RWPE1 (cell line): ENCODE measurements around the gene USP6NL.

Experiments
- CTCF ChIA-PET: fragments of 350-600 bp; sonication (Branson Sonifier 250); formaldehyde crosslinking; extraction: SDS; loops from one replicate; lab custom pipeline; 2021; lab: Yijun Ruan, JAX
- POLR2A ChIA-PET: fragments of 400-600 bp; formaldehyde crosslinking; extraction: SDS; loops from one replicate; lab custom pipeline; 2020; ENCODE audit warnings: antibody characterized with exemption; ENCODE audit not compliant: low non-redundant PET; lab: Yijun Ruan, JAX
- DNase-seq: peaks from one replicate; pipeline ENCODE4 v3.0.0; 2012; ENCODE audit warnings: low spot score
- H3K27ac ChIP-seq: fragments of 450-650 bp; 2 replicates; pipeline ENCODE4 v1.5.1; 2017
- TF ChIP-seq, protein P1 (sequence below): fragments of 450-650 bp; conservative IDR thresholded peaks from 2 replicates; pipeline ENCODE4 v1.5.1; 2017; ENCODE audit warnings: low read depth, mild to moderate bottlenecking

The USP6NL gene

DNA sequence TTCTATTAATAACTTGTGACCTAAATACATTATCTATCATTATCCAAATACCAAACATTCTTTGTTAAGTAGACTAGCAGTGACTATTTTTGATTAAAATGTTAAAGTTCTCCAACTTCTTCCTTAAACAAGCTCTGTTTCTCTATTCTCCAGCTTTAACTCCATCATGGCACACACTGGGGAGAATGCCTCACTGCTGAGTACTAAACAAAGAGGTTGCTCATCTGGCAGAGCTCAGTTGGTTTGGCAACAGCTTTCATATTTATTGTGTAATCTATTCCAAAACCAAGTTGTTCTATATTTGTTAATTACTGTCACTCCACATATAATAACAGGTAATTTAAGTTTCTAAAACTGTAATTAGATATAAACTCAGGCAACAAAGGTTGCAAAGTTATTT lies 89.6 kb downstream of the USP6NL start:
- ChIA-PET POLR2A (no interaction called here), CTCF (interaction anchor here (0.7 kb wide), 1 partner anchor 183 kb away, joined by 3 read pairs; no protein-coding TSS in a partner anchor)
- DNase-seq = no peak
- H3K27ac ChIP-seq = no peak overlapping the region
- TF ChIP-seq, protein P1, sequence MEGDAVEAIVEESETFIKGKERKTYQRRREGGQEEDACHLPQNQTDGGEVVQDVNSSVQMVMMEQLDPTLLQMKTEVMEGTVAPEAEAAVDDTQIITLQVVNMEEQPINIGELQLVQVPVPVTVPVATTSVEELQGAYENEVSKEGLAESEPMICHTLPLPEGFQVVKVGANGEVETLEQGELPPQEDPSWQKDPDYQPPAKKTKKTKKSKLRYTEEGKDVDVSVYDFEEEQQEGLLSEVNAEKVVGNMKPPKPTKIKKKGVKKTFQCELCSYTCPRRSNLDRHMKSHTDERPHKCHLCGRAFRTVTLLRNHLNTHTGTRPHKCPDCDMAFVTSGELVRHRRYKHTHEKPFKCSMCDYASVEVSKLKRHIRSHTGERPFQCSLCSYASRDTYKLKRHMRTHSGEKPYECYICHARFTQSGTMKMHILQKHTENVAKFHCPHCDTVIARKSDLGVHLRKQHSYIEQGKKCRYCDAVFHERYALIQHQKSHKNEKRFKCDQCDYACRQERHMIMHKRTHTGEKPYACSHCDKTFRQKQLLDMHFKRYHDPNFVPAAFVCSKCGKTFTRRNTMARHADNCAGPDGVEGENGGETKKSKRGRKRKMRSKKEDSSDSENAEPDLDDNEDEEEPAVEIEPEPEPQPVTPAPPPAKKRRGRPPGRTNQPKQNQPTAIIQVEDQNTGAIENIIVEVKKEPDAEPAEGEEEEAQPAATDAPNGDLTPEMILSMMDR = no peak

DNA sequence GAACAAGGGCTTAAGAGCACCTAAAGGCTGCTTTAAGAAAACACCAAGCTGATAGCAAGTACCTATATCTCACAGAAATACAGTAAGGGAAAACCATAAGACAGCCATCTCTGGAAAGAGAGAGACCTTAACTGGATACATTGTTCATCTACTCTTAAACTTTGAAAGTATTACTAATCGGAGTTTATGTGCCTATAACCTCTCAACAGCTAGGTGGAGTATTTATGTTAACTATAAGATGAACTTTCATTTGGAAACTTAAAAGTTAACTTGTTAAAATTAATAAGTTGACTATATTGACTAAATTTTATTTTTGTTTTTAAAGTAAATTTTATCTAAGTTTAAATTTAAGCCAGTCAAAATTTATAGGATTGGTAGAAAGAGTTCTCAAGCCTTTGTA lies 90.6 kb downstream of the USP6NL start:
- no peak overlapping the region for H3K27ac ChIP-seq
- TF ChIP-seq, protein P1 = no peak
- DNase-seq = no peak
- ChIA-PET CTCF (interaction anchor here (0.7 to 1.2 kb wide), 3 partner anchors 27 to 254 kb away, joined by 3 to 7 read pairs (median 4); no protein-coding TSS in a partner anchor), POLR2A (no interaction called here)

DNA sequence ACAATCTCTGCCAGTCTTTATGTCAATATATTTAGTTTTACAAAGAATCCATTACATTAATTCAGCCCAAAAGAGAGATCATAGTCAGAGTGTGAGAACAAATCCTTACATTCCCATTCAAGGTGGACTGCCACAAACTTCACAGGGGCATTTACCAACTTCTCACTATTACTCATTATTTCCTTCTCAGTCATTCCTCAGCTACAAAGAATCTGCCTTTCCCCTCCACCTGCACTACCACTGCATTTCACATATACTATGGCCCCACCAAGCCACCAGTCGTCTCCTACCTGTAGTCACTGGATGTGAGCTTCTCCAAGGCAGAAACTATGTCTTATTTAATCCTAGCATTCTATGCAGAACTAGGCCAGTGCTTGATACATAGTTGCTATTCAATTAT lies 94.3 kb downstream of the USP6NL start:
- DNase-seq = peak; percentile 3
- H3K27ac ChIP-seq = no peak overlapping the region
- ChIA-PET POLR2A (no interaction called here), CTCF (interaction anchor here (1.0 to 2.0 kb wide), 2 partner anchors 208 to 241 kb away, joined by 3 to 11 read pairs; no protein-coding TSS in a partner anchor)
- TF ChIP-seq, protein P1 = no peak

DNA sequence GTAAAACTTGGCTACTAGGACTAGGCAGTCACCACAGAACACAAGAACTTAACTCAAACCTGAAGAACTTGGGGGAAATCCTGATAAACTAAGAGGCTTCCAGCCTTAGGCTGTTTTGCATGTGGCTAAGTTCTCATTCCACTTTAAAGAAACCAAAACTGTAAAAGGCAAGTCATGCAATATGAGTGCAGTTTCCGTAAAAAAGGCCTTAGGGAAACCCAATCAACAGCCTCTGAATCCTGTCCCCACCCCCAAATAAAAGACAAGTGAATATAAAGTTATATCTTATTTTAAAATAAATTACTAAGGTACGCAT lies 95.1 kb downstream of the USP6NL start:
- POLR2A ChIA-PET = no interaction called here
- H3K27ac ChIP-seq = no peak overlapping the region
- CTCF ChIA-PET = interaction anchor here (0.5 to 2.3 kb wide), 5 partner anchors 25 to 304 kb away, joined by 3 to 17 read pairs (median 3); no protein-coding TSS in a partner anchor
- no peak for DNase-seq
- TF ChIP-seq, protein P1 = no peak

DNA sequence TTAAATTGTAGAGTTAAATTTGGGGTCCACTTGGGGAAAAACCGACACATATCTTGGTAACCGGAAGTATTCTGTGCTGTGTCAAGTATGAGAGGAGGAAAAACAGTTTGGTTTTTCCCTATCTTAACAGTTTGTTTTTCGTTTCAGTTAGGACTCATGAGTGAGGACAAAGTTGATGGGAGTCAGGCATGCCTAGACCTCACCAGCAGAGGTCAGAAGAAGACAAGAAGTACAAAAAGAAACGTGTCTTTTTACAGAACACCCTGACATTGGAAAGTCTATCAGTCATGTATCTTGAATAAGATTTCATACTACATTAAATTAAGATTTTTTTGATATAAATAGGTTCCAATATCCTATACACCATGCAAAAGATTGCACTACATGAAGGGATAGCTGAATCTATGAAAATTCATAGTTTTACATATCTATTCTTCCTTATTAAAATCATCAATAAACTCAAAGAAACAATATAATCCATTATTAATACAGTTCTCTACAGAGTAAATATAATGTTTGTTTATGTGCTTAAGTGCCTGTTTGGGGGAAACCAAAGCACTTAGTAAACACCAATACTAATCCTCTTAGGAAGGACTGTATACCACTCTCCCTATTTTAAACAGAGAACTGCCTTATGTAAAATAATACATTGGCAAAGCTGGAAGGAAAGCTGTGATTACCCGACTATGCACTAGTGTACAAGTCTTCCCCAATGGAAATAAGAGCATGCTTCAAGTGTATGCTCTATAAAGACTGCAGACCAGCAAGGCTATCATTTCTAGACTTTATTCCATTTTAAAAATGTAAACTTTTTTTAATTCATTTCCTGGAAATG lies 95.6 kb downstream of the USP6NL start:
- TF ChIP-seq, protein P1 = peak; percentile 81
- ChIA-PET POLR2A (no interaction called here), CTCF (interaction anchor here (0.5 to 2.3 kb wide), 7 partner anchors 26 to 934 kb away, joined by 3 to 17 read pairs (median 3); no protein-coding TSS in a partner anchor)
- DNase-seq = peak; percentile 49
- H3K27ac ChIP-seq = no peak overlapping the region

DNA sequence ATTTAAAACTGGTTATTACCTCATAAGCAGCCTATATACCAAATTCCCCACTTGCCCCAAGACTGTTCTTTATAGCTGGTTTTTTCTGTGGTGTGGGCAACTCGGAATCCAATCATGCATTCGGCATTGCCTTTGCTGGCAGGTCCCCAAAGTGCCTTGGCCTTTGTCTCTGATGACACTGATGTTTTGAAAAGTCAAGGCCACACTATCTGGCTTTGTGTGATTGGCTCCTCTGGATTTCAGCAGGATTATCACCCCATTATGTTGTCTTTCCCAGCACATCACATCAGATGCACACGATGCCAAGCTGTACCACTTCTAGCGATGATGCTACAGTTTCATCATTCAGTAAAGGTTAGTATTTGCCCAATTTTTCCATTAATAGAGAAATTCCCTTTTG lies 97.7 kb downstream of the USP6NL start:
- POLR2A ChIA-PET = no interaction called here
- DNase-seq = no peak
- no peak overlapping the region for H3K27ac ChIP-seq
- CTCF ChIA-PET = no interaction called here
- TF ChIP-seq, protein P1 = no peak
